Measurements from ENCODE around the gene PHTF2. TPM values are rescaled to one million over a fixed set of nuclear protein-coding genes. Genes with fewer than 3 reads are reported as not detected.

PHTF2 gene
- total RNA-seq, 1 donor from 2014 or later, result 27.0 TPM

GRCh38 chr7:77895905-77896304 is 97.3 kb downstream of the PHTF2 start:
- Histone ChIP-seq H3K4me3 (ENCODE audit: insufficient read depth, low read depth, low read length) (no peak overlapping the region), H3K9ac (ENCODE audit: low read length) (no peak overlapping the region), H3K27me3 (ENCODE audit: insufficient read depth, low read length) (no peaks in the 10 kb centered on the region), H3K4me2 (ENCODE audit: low read length) (no peak overlapping the region), H3K4me1 (ENCODE audit: insufficient read depth, low read length) (no peaks in the 10 kb centered on the region), H3K79me2 (ENCODE audit: insufficient read depth, low read length) (no peaks in the 10 kb centered on the region), H3K36me3 (ENCODE audit: insufficient read depth, low read length) (no peaks in the 10 kb centered on the region), H2AFZ (ENCODE audit: low read depth, low read length) (no peak overlapping the region), H3K27ac (ENCODE audit: low read depth, low read length) (no peak overlapping the region), H3K9me3 (ENCODE audit: insufficient read depth, low read depth, low read length) (no peaks in the 10 kb centered on the region), H4K20me1 (ENCODE audit: insufficient read depth, low read length) (no peaks in the 10 kb centered on the region)
- no peaks in the 10 kb centered on the region for H3K4me1 Mint-ChIP-seq (ENCODE audit: low read depth, unreplicated experiment)
- FAIRE-seq, result no peak
- H3K9me3 Mint-ChIP-seq (ENCODE audit: unreplicated experiment), result no peaks in the 10 kb centered on the region
- DNase-seq (ENCODE audit: low read depth), result no peak
- H3K4me3 Mint-ChIP-seq (ENCODE audit: unreplicated experiment), result no peak overlapping the region
- H3K27ac Mint-ChIP-seq (ENCODE audit: unreplicated experiment), result no peak overlapping the region
- TF ChIP-seq EZH2 (IDR thresholded peaks at IDR 0.05; ENCODE audit: insufficient read depth, low read length), result no peak
- TF ChIP-seq, protein P1, sequence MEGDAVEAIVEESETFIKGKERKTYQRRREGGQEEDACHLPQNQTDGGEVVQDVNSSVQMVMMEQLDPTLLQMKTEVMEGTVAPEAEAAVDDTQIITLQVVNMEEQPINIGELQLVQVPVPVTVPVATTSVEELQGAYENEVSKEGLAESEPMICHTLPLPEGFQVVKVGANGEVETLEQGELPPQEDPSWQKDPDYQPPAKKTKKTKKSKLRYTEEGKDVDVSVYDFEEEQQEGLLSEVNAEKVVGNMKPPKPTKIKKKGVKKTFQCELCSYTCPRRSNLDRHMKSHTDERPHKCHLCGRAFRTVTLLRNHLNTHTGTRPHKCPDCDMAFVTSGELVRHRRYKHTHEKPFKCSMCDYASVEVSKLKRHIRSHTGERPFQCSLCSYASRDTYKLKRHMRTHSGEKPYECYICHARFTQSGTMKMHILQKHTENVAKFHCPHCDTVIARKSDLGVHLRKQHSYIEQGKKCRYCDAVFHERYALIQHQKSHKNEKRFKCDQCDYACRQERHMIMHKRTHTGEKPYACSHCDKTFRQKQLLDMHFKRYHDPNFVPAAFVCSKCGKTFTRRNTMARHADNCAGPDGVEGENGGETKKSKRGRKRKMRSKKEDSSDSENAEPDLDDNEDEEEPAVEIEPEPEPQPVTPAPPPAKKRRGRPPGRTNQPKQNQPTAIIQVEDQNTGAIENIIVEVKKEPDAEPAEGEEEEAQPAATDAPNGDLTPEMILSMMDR (IDR thresholded peaks at IDR 0.05; ENCODE audit: insufficient read depth, low read depth, low read length), result no peak
- no peaks in the 10 kb centered on the region for H3K36me3 Mint-ChIP-seq (ENCODE audit: low read depth, unreplicated experiment)
- H3K27me3 Mint-ChIP-seq (ENCODE audit: low read depth, unreplicated experiment), result no peaks in the 10 kb centered on the region

- H3K9me3 ChIP-seq (ENCODE audit: insufficient read depth, low read depth, low read length), result no peaks in the 10 kb centered on the region
- TF ChIP-seq, protein P1 (IDR thresholded peaks at IDR 0.05; ENCODE audit: insufficient read depth, low read depth, low read length), result no peak
- TF ChIP-seq EZH2 (IDR thresholded peaks at IDR 0.05; ENCODE audit: insufficient read depth, low read length), result no peak
- H3K27ac ChIP-seq (ENCODE audit: low read depth, low read length), result no peak overlapping the region
- FAIRE-seq (no peak), DNase-seq (ENCODE audit: low read depth) (no peak)
- H3K27me3 ChIP-seq (ENCODE audit: insufficient read depth, low read length), result no peaks in the 10 kb centered on the region
- H3K9ac ChIP-seq (ENCODE audit: low read length), result no peak overlapping the region
- H3K4me3 ChIP-seq (ENCODE audit: insufficient read depth, low read depth, low read length), result no peak overlapping the region
- no peaks in the 10 kb centered on the region for H3K9me3 Mint-ChIP-seq (ENCODE audit: unreplicated experiment)
- no peaks in the 10 kb centered on the region for H3K4me1 ChIP-seq (ENCODE audit: insufficient read depth, low read length)
- H2AFZ ChIP-seq (ENCODE audit: low read depth, low read length), result no peak overlapping the region
- H3K36me3 ChIP-seq (ENCODE audit: insufficient read depth, low read length), result no peaks in the 10 kb centered on the region
- H3K4me2 ChIP-seq (ENCODE audit: low read length), result no peak overlapping the region
- H3K79me2 ChIP-seq (ENCODE audit: insufficient read depth, low read length), result no peaks in the 10 kb centered on the region
- H3K27ac Mint-ChIP-seq (ENCODE audit: unreplicated experiment), result no peak overlapping the region
- no peaks in the 10 kb centered on the region for H3K27me3 Mint-ChIP-seq (ENCODE audit: low read depth, unreplicated experiment)
- H3K36me3 Mint-ChIP-seq (ENCODE audit: low read depth, unreplicated experiment), result no peaks in the 10 kb centered on the region
- no peak overlapping the region for H3K4me3 Mint-ChIP-seq (ENCODE audit: unreplicated experiment)
- no peaks in the 10 kb centered on the region for H4K20me1 ChIP-seq (ENCODE audit: insufficient read depth, low read length)
- no peaks in the 10 kb centered on the region for H3K4me1 Mint-ChIP-seq (ENCODE audit: low read depth, unreplicated experiment)
Observed at GRCh38 chr7:77897004-77897547, 98.5 kb downstream of the PHTF2 start.

DNA sequence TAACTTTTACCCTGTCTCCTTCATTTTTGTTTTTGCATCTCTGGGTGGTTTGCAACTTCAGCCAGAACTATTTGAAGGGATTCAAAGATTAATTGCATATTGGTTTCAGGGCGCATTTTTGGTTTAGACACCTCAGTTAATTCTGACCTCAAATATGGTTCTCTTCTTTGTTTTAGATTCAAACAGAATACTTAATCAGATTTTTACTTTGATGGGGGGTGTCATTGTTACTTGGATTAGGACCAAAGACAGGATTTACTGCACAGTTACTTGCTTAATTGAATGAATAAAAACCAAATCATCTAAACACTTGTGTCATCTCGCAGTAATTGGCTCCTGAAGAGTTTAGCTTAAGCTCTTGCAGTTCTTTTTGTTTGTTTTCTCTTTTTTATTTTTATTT is 100.9 kb downstream of the PHTF2 start:
- DNase-seq (ENCODE audit: low read depth) (no peak), FAIRE-seq (no peak)
- Mint-ChIP-seq H3K36me3 (ENCODE audit: low read depth, unreplicated experiment) (no peaks in the 10 kb centered on the region), H3K27me3 (ENCODE audit: low read depth, unreplicated experiment) (no peaks in the 10 kb centered on the region), H3K27ac (ENCODE audit: unreplicated experiment) (no peak overlapping the region), H3K4me1 (ENCODE audit: low read depth, unreplicated experiment) (no peaks in the 10 kb centered on the region), H3K4me3 (ENCODE audit: unreplicated experiment) (no peak overlapping the region), H3K9me3 (ENCODE audit: unreplicated experiment) (no peaks in the 10 kb centered on the region)
- H3K36me3 ChIP-seq (ENCODE audit: insufficient read depth, low read length), result no peaks in the 10 kb centered on the region
- no peaks in the 10 kb centered on the region for H3K27me3 ChIP-seq (ENCODE audit: insufficient read depth, low read length)
- H3K79me2 ChIP-seq (ENCODE audit: insufficient read depth, low read length), result no peaks in the 10 kb centered on the region
- no peaks in the 10 kb centered on the region for H3K4me1 ChIP-seq (ENCODE audit: insufficient read depth, low read length)
- H3K9me3 ChIP-seq (ENCODE audit: insufficient read depth, low read depth, low read length), result no peaks in the 10 kb centered on the region
- no peak overlapping the region for H3K9ac ChIP-seq (ENCODE audit: low read length)
- no peak overlapping the region for H2AFZ ChIP-seq (ENCODE audit: low read depth, low read length)
- no peaks in the 10 kb centered on the region for H4K20me1 ChIP-seq (ENCODE audit: insufficient read depth, low read length)
- no peak for TF ChIP-seq EZH2 (IDR thresholded peaks at IDR 0.05; ENCODE audit: insufficient read depth, low read length)
- TF ChIP-seq, protein P1 (IDR thresholded peaks at IDR 0.05; ENCODE audit: insufficient read depth, low read depth, low read length), result no peak
- H3K4me3 ChIP-seq (ENCODE audit: insufficient read depth, low read depth, low read length), result no peak overlapping the region
- H3K4me2 ChIP-seq (ENCODE audit: low read length), result no peak overlapping the region
- no peak overlapping the region for H3K27ac ChIP-seq (ENCODE audit: low read depth, low read length)

Data from astrocyte (in vitro differentiated cells and primary cell).